ENCODE measurements around the gene SEMA5B. TPM values are rescaled to one million over a fixed set of nuclear protein-coding genes. Genes with fewer than 3 reads are reported as not detected.

Gene SEMA5B
- total RNA-seq, 1 donor from 2014 or later: 1.0 TPM

DNA sequence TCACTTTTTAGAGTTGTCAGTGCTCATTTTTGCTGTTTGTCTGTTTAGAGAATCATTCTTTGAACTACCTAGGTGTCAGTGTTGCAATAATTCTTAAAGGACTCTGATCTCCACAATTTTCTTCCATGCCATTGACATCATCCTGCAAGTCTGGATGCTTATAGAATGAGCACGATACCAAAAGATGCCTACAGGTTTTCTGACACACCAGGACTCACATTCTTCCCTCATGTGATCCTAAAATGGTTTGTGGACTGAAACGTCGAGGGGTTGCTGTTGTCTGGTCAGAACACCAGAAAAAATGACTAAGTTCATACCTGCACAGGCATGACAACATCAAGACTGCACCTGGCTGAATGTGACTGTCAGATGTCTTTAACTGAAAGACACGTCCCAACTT is 95.9 kb downstream of the SEMA5B start:
- no peak overlapping the region for H3K4me2 ChIP-seq (ENCODE audit: low read length)
- no peak for FAIRE-seq
- TF ChIP-seq CTCF (IDR thresholded peaks at IDR 0.05; ENCODE audit: insufficient read depth, low read depth, low read length): no peak
- no peak for TF ChIP-seq EZH2 (IDR thresholded peaks at IDR 0.05; ENCODE audit: insufficient read depth, low read length)
- H3K36me3 Mint-ChIP-seq (ENCODE audit: low read depth, unreplicated experiment): no peaks in the 10 kb centered on the region
- H3K9me3 ChIP-seq (ENCODE audit: insufficient read depth, low read depth, low read length): no peaks in the 10 kb centered on the region
- DNase-seq (ENCODE audit: low read depth): no peak
- H4K20me1 ChIP-seq (ENCODE audit: insufficient read depth, low read length): no peaks in the 10 kb centered on the region
- no peak overlapping the region for H2AFZ ChIP-seq (ENCODE audit: low read depth, low read length)
- H3K4me1 ChIP-seq (ENCODE audit: insufficient read depth, low read length): no peaks in the 10 kb centered on the region
- H3K27ac ChIP-seq (ENCODE audit: low read depth, low read length): no peak overlapping the region
- peaks cover 7% of the 10 kb centered on the region for H3K4me1 Mint-ChIP-seq (ENCODE audit: low read depth, unreplicated experiment)
- no peak overlapping the region for H3K27ac Mint-ChIP-seq (ENCODE audit: unreplicated experiment)
- H3K79me2 ChIP-seq (ENCODE audit: insufficient read depth, low read length): no peaks in the 10 kb centered on the region
- H3K36me3 ChIP-seq (ENCODE audit: insufficient read depth, low read length): no peaks in the 10 kb centered on the region
- H3K9me3 Mint-ChIP-seq (ENCODE audit: unreplicated experiment): peaks cover 2% of the 10 kb centered on the region
- H3K9ac ChIP-seq (ENCODE audit: low read length): no peak overlapping the region
- no peak overlapping the region for H3K4me3 ChIP-seq (ENCODE audit: insufficient read depth, low read depth, low read length)
- peaks cover 22% of the 10 kb centered on the region for H3K27me3 Mint-ChIP-seq (ENCODE audit: low read depth, unreplicated experiment)
- H3K27me3 ChIP-seq (ENCODE audit: insufficient read depth, low read length): peaks cover 15% of the 10 kb centered on the region
- H3K4me3 Mint-ChIP-seq (ENCODE audit: unreplicated experiment): no peak overlapping the region

GRCh38 chr3:122930063-122930997 is 97.2 kb downstream of the SEMA5B start:
- no peaks in the 10 kb centered on the region for H3K9me3 ChIP-seq (ENCODE audit: insufficient read depth, low read depth, low read length)
- H3K4me1 Mint-ChIP-seq (ENCODE audit: low read depth, unreplicated experiment): peaks cover 7% of the 10 kb centered on the region
- peaks cover 25% of the 10 kb centered on the region for H3K27me3 Mint-ChIP-seq (ENCODE audit: low read depth, unreplicated experiment)
- H3K4me3 Mint-ChIP-seq (ENCODE audit: unreplicated experiment): no peak overlapping the region
- no peak for TF ChIP-seq CTCF (IDR thresholded peaks at IDR 0.05; ENCODE audit: insufficient read depth, low read depth, low read length)
- TF ChIP-seq EZH2 (IDR thresholded peaks at IDR 0.05; ENCODE audit: insufficient read depth, low read length): no peak
- H3K9ac ChIP-seq (ENCODE audit: low read length): no peak overlapping the region
- H2AFZ ChIP-seq (ENCODE audit: low read depth, low read length): no peak overlapping the region
- no peaks in the 10 kb centered on the region for H3K4me1 ChIP-seq (ENCODE audit: insufficient read depth, low read length)
- H3K9me3 Mint-ChIP-seq (ENCODE audit: unreplicated experiment): peaks cover 2% of the 10 kb centered on the region
- no peak overlapping the region for H3K4me3 ChIP-seq (ENCODE audit: insufficient read depth, low read depth, low read length)
- H3K36me3 Mint-ChIP-seq (ENCODE audit: low read depth, unreplicated experiment): no peaks in the 10 kb centered on the region
- H3K27me3 ChIP-seq (ENCODE audit: insufficient read depth, low read length): peaks cover 12% of the 10 kb centered on the region
- no peaks in the 10 kb centered on the region for H3K36me3 ChIP-seq (ENCODE audit: insufficient read depth, low read length)
- FAIRE-seq: no peak
- no peak for DNase-seq (ENCODE audit: low read depth)
- no peak overlapping the region for H3K4me2 ChIP-seq (ENCODE audit: low read length)
- no peak overlapping the region for H3K27ac ChIP-seq (ENCODE audit: low read depth, low read length)
- no peaks in the 10 kb centered on the region for H3K79me2 ChIP-seq (ENCODE audit: insufficient read depth, low read length)
- H4K20me1 ChIP-seq (ENCODE audit: insufficient read depth, low read length): no peaks in the 10 kb centered on the region
- no peak overlapping the region for H3K27ac Mint-ChIP-seq (ENCODE audit: unreplicated experiment)
